Fibroblast of the aortic adventitia (primary cell): Measurements from ENCODE around the gene OR1S1. TPM values are rescaled to one million over a fixed set of nuclear protein-coding genes. Genes with fewer than 3 reads are reported as not detected.
"Not testable (repeated sequence)": the region's sequence is repeated elsewhere in the genome, so short reads cannot be mapped to it uniquely, and the experiment has no call there.

Experiments
- DNase-seq: peaks from one replicate; pipeline ENCODE4 v3.0.0-alpha.2; 2010; ENCODE audit warnings: low read depth
- H3K4me3 ChIP-seq: 2 replicates; pipeline ENCODE4 v1.5.1; 2011; ENCODE audit warnings: low read depth, mild to moderate bottlenecking, control low read depth, low read length, moderate library complexity
- CTCF ChIP-seq: IDR thresholded peaks from 2 replicates; pipeline ENCODE4 v1.5.1; 2011; ENCODE audit warnings: mild to moderate bottlenecking, low read length, control low read depth, inconsistent platforms; ENCODE audit not compliant: insufficient read depth
- total RNA-seq: library from RNA; depleted of rRNA; stranded (reverse); fragments of >200 nt; gene quantifications from 2 replicates; pipeline ENCODE4 v1.2.3, GENCODE V29; 2012; ENCODE audit warnings: low replicate concordance

Gene OR1S1
- not detected in 2 replicates for total RNA-seq

GRCh38 chr11:58212420-58212819, at the start of gene OR1S1:
Gene OR1S1, plus strand, starts transcription at chr11:58212720.
- not testable (repeated sequence) for DNase-seq, H3K4me3 ChIP-seq

GRCh38 chr11:58164389-58164788, 48.1 kb upstream of the OR1S1 start:
- DNase-seq: no peak
- H3K4me3 ChIP-seq: no peak overlapping the region
- no peak for TF ChIP-seq CTCF

- TF ChIP-seq CTCF: no peak
- DNase-seq: no peak
- H3K4me3 ChIP-seq: no peak overlapping the region
Measured at GRCh38 chr11:58164990-58165389, 47.5 kb upstream of the OR1S1 start.

GRCh38 chr11:58165504-58166106, 46.9 kb upstream of the OR1S1 start:
- no peak for TF ChIP-seq CTCF

GRCh38 chr11:58177409-58178054, 35.0 kb upstream of the OR1S1 start:
- DNase-seq: no peak
- TF ChIP-seq CTCF: no peak
- H3K4me3 ChIP-seq: no peak overlapping the region

More at GRCh38 chr11:58165504-58166106, 46.9 kb upstream of the OR1S1 start:
- no peak for DNase-seq
- H3K4me3 ChIP-seq: no peak overlapping the region

GRCh38 chr11:58178444-58178843, 34.1 kb upstream of the OR1S1 start:
- H3K4me3 ChIP-seq: no peak overlapping the region
- TF ChIP-seq CTCF: no peak
- no peak for DNase-seq

- no peak for DNase-seq
- TF ChIP-seq CTCF: no peak
- H3K4me3 ChIP-seq: no peak overlapping the region
Measured at GRCh38 chr11:58179648-58180047, 32.9 kb upstream of the OR1S1 start.
